ENCODE measurements around the gene TMEM171.

GRCh38 chr5:73095564-73096238 lies 24.7 kb upstream of the TMEM171 start:
- TF ChIP-seq EZH2phosphoT487 (IDR thresholded peaks at IDR 0.05; ENCODE audit: low read depth, severe bottlenecking, unreplicated experiment) (no peak), CTCF (IDR thresholded peaks at IDR 0.05; ENCODE audit: poor library complexity) (no peak), EZH2 (IDR thresholded peaks at IDR 0.05; ENCODE audit: borderline replicate concordance) (no peak)

All from hepatocyte (in vitro differentiated cells).